MM.1S (cell line): ENCODE measurements around the gene MARK3.
"Not testable (repeated sequence)": the region's sequence is repeated elsewhere in the genome, so short reads cannot be mapped to it uniquely, and the experiment has no call there.

Source experiments
- DNase-seq: peaks from one replicate; pipeline ENCODE4 v3.0.0-alpha.2; 2015
- H2AFZ ChIP-seq: fragments of 300-600 bp; sonication (generic); 2 replicates; pipeline ENCODE4 v1.6.0; 2016; ENCODE audit warnings: antibody characterized with exemption, low read length
- H3F3A ChIP-seq: fragments of 300-600 bp; sonication (generic); 2 replicates; pipeline ENCODE4 v1.6.1; 2016; ENCODE audit warnings: mild to moderate bottlenecking, antibody characterized with exemption, low read length, moderate library complexity, mixed read lengths; ENCODE audit not compliant: insufficient read depth
- H3K27ac ChIP-seq: fragments of 300-600 bp; sonication (generic); 2 replicates; pipeline ENCODE4 v1.5.1; 2016; ENCODE audit warnings: mild to moderate bottlenecking, low read length
- H3K27me3 ChIP-seq: fragments of 300-600 bp; sonication (generic); replicated peaks from 2 replicates; pipeline ENCODE4 v1.6.0; 2016; ENCODE audit warnings: low read length; ENCODE audit not compliant: insufficient read depth
- H3K36me3 ChIP-seq: fragments of 300-600 bp; sonication (generic); replicated peaks from 2 replicates; pipeline ENCODE4 v1.6.1; 2016; ENCODE audit warnings: mild to moderate bottlenecking, low read length, mixed read lengths; ENCODE audit not compliant: insufficient read depth
- H3K4me1 ChIP-seq: fragments of 300-600 bp; sonication (generic); 2 replicates; pipeline ENCODE4 v1.6.1; 2016; ENCODE audit warnings: low read length, mixed read lengths
- H3K4me2 ChIP-seq: fragments of 300-600 bp; sonication (generic); 2 replicates; pipeline ENCODE4 v1.6.0; 2016; ENCODE audit warnings: low read depth, low read length
- H3K4me3 ChIP-seq: fragments of 300-600 bp; sonication (generic); 2 replicates; pipeline ENCODE4 v1.5.1; 2016; ENCODE audit warnings: low read length, mixed read lengths
- H3K79me2 ChIP-seq: fragments of 300-600 bp; sonication (generic); 2 replicates; pipeline ENCODE4 v1.6.1; 2016; ENCODE audit warnings: mixed run types, low read length, mixed read lengths
- H3K9ac ChIP-seq: fragments of 300-600 bp; sonication (generic); 2 replicates; pipeline ENCODE4 v1.6.1; 2016; ENCODE audit warnings: low read length, mixed read lengths
- H3K9me2 ChIP-seq: fragments of 300-600 bp; sonication (generic); replicated peaks from 2 replicates; pipeline ENCODE4 v1.6.1; 2016; ENCODE audit warnings: mild to moderate bottlenecking, low read length, mixed read lengths; ENCODE audit not compliant: insufficient read depth
- H3K9me3 ChIP-seq: fragments of 300-600 bp; sonication (generic); replicated peaks from 2 replicates; pipeline ENCODE4 v1.6.1; 2016; ENCODE audit warnings: mild to moderate bottlenecking, low read length, mixed read lengths; ENCODE audit not compliant: insufficient read depth
- H4K20me1 ChIP-seq: fragments of 300-600 bp; sonication (generic); 2 replicates; pipeline ENCODE4 v1.6.1; 2016; ENCODE audit warnings: mild to moderate bottlenecking, low read length, moderate library complexity, mixed read lengths; ENCODE audit not compliant: insufficient read depth
- CTCF ChIP-seq: fragments of 300-600 bp; sonication (generic); IDR thresholded peaks from 2 replicates; pipeline ENCODE4 v1.5.1; 2016; ENCODE audit warnings: antibody characterized with exemption, low read length, mixed read lengths
- EZH2 ChIP-seq: fragments of 300-600 bp; sonication (generic); optimal IDR thresholded peaks from 2 replicates; pipeline ENCODE3; 2017; ENCODE audit warnings: low read depth, mild to moderate bottlenecking, antibody characterized with exemption, low read length, mixed read lengths
- EZH2phosphoT487 ChIP-seq: fragments of 300-600 bp; sonication (generic); IDR thresholded peaks from 2 replicates; pipeline ENCODE4 v1.6.1; 2018; ENCODE audit warnings: antibody characterized with exemption, low read length

MARK3 gene

GRCh38 chr14:103522649-103523574 is 137.7 kb downstream of the MARK3 start, which contains the start of gene CKB:
TSS of gene CKB (minus strand) at chr14:103522830. CDS start at chr14:103522493, 337 bp downstream.
- H3K27me3 ChIP-seq: no peaks in the 10 kb centered on the region; the same call in 1 of the 2 replicates
- no peak within 1 kb of the TSS for H3K4me2 ChIP-seq
- H3F3A ChIP-seq: no peaks in the 10 kb centered on the region
- no peaks in the 10 kb centered on the region for H3K36me3 ChIP-seq
- no peak for TF ChIP-seq CTCF
- no peak for TF ChIP-seq EZH2
- no peak for TF ChIP-seq EZH2phosphoT487
- no peaks in the 10 kb centered on the region for H3K79me2 ChIP-seq
- DNase-seq: no peak
- H3K4me3 ChIP-seq: no peak within 1 kb of the TSS
- no peaks in the 10 kb centered on the region for H4K20me1 ChIP-seq
- H2AFZ ChIP-seq: no peak within 1 kb of the TSS
- H3K9ac ChIP-seq: no peak within 1 kb of the TSS
- no peaks in the 10 kb centered on the region for H3K4me1 ChIP-seq
- no peaks in the 10 kb centered on the region for H3K9me3 ChIP-seq
- no peaks in the 10 kb centered on the region for H3K9me2 ChIP-seq
- no peak within 1 kb of the TSS for H3K27ac ChIP-seq

- no peak overlapping the region for H3K27ac ChIP-seq
- TF ChIP-seq CTCF (no peak), EZH2phosphoT487 (no peak), EZH2 (no peak)
- H4K20me1 ChIP-seq: no peaks in the 10 kb centered on the region
- peaks cover 4% of the 10 kb centered on the region; the same call in 1 of the 2 replicates for H3K79me2 ChIP-seq
- no peak overlapping the region for H3K4me2 ChIP-seq
- no peak overlapping the region for H2AFZ ChIP-seq
- H3K4me3 ChIP-seq: no peak overlapping the region
- H3K4me1 ChIP-seq: no peaks in the 10 kb centered on the region
- H3K36me3 ChIP-seq: no peaks in the 10 kb centered on the region
- no peaks in the 10 kb centered on the region; the same call in 1 of the 2 replicates for H3K27me3 ChIP-seq
- DNase-seq: no peak
- no peaks in the 10 kb centered on the region for H3K9me3 ChIP-seq
- H3F3A ChIP-seq: no peaks in the 10 kb centered on the region
- H3K9ac ChIP-seq: no peak overlapping the region
- H3K9me2 ChIP-seq: no peaks in the 10 kb centered on the region
Measured at GRCh38 chr14:103523575-103523954, 138.3 kb downstream of the MARK3 start.

- Histone ChIP-seq H3K36me3 (no peaks in the 10 kb centered on the region), H3K79me2 (peaks cover 8% of the 10 kb centered on the region), H3K4me3 (no peak overlapping the region), H3K27me3 (no peaks in the 10 kb centered on the region; the same call in 1 of the 2 replicates), H4K20me1 (no peaks in the 10 kb centered on the region), H3K9ac (no peak overlapping the region), H3K9me3 (no peaks in the 10 kb centered on the region), H3F3A (no peaks in the 10 kb centered on the region), H3K4me2 (no peak overlapping the region), H3K27ac (no peak overlapping the region), H3K9me2 (no peaks in the 10 kb centered on the region), H3K4me1 (no peaks in the 10 kb centered on the region), H2AFZ (no peak overlapping the region)
- no peak for DNase-seq
- no peak for TF ChIP-seq EZH2
Measured at GRCh38 chr14:103524002-103524935, 139.1 kb downstream of the MARK3 start.

GRCh38 chr14:103525430-103526246 is 140.4 kb downstream of the MARK3 start:
- not testable (repeated sequence) for H3K9me2 ChIP-seq, H3K27me3 ChIP-seq, H4K20me1 ChIP-seq, H3K9ac ChIP-seq, H3K36me3 ChIP-seq, H3K4me1 ChIP-seq, H3K4me3 ChIP-seq, H2AFZ ChIP-seq, H3K4me2 ChIP-seq, H3F3A ChIP-seq, DNase-seq, H3K27ac ChIP-seq, H3K9me3 ChIP-seq
- H3K79me2 ChIP-seq: peaks cover 22% of the 10 kb centered on the region
